ENCODE data around the gene CDHR4. TPM values are rescaled to one million over a fixed set of nuclear protein-coding genes. Genes with fewer than 3 reads are reported as not detected.

Gene CDHR4
- total RNA-seq, 1 experiment from 2014 or later = not detected

GRCh38 chr3:49844464-49845183 lies 45.0 kb upstream of the CDHR4 start:
- CTCF ChIA-PET = no interaction called here
- Histone ChIP-seq H2AFZ (ENCODE audit: low read length) (no peak overlapping the region), H3K79me2 (ENCODE audit: low read length) (no peaks in the 10 kb centered on the region), H4K20me1 (ENCODE audit: low read length) (no peaks in the 10 kb centered on the region), H3K4me3 (ENCODE audit: low read length) (no peak overlapping the region), H3K9ac (ENCODE audit: low read length) (no peak overlapping the region), H3K9me3 (ENCODE audit: low read length) (no peaks in the 10 kb centered on the region), H3K36me3 (ENCODE audit: low read depth, low read length) (peaks cover 39% of the 10 kb centered on the region), H3K4me1 (ENCODE audit: insufficient read depth, low read length) (peaks cover 4% of the 10 kb centered on the region; the same call in 1 of the 2 replicates), H3K4me2 (ENCODE audit: low read length) (no peak overlapping the region), H3K9me2 (replicated peaks; ENCODE audit: low read length) (no peaks in the 10 kb centered on the region), H3F3A (ENCODE audit: low read length, unreplicated experiment) (no peaks in the 10 kb centered on the region), H3K27ac (ENCODE audit: low read length) (no peak overlapping the region), H3K27me3 (ENCODE audit: low read length) (no peaks in the 10 kb centered on the region)
- intact Hi-C loops (cut with micrococcal nuclease) = no loop called here
- peak; percentile 48; the same call in 1 of the 2 replicates for ATAC-seq
- BruUV-seq (replicated peaks) = no TSS peak
- POLR2A ChIA-PET (ENCODE audit: unreplicated experiment) = interaction anchor here (0.6 kb wide), 1 partner anchor 86 kb away, joined by 5 read pairs; no protein-coding TSS in a partner anchor
- DNase-seq = peak; percentile 35
- TF ChIP-seq EZH2 (IDR thresholded peaks at IDR 0.05; ENCODE audit: low read length, unreplicated experiment) (no peak), CTCF (conservative IDR thresholded peaks at IDR 0.05; ENCODE audit: low read depth, low read length) (no peak), EZH2phosphoT487 (IDR thresholded peaks at IDR 0.05; ENCODE audit: borderline replicate concordance, low read length) (no peak)

GRCh38 chr3:49842843-49843517 lies 43.3 kb upstream of the CDHR4 start:
- Histone ChIP-seq H3F3A (ENCODE audit: low read length, unreplicated experiment) (no peaks in the 10 kb centered on the region), H3K27me3 (ENCODE audit: low read length) (no peaks in the 10 kb centered on the region), H3K9ac (ENCODE audit: low read length) (no peak overlapping the region), H3K27ac (ENCODE audit: low read length) (no peak overlapping the region), H3K79me2 (ENCODE audit: low read length) (no peaks in the 10 kb centered on the region), H4K20me1 (ENCODE audit: low read length) (no peaks in the 10 kb centered on the region), H3K9me2 (replicated peaks; ENCODE audit: low read length) (no peaks in the 10 kb centered on the region), H2AFZ (ENCODE audit: low read length) (no peak overlapping the region), H3K9me3 (ENCODE audit: low read length) (no peaks in the 10 kb centered on the region), H3K4me3 (ENCODE audit: low read length) (no peak overlapping the region), H3K4me2 (ENCODE audit: low read length) (no peak overlapping the region), H3K36me3 (ENCODE audit: low read depth, low read length) (peaks cover 46% of the 10 kb centered on the region), H3K4me1 (ENCODE audit: insufficient read depth, low read length) (peaks cover 4% of the 10 kb centered on the region; the same call in 1 of the 2 replicates)
- ATAC-seq (no peak), DNase-seq (no peak)
- ChIA-PET POLR2A (ENCODE audit: unreplicated experiment) (no interaction called here), CTCF (no interaction called here)
- no peak for TF ChIP-seq EZH2 (IDR thresholded peaks at IDR 0.05; ENCODE audit: low read length, unreplicated experiment)
- TF ChIP-seq CTCF (conservative IDR thresholded peaks at IDR 0.05; ENCODE audit: low read depth, low read length) = no peak
- no peak for TF ChIP-seq EZH2phosphoT487 (IDR thresholded peaks at IDR 0.05; ENCODE audit: borderline replicate concordance, low read length)
- intact Hi-C loops (cut with micrococcal nuclease) = no loop called here
- BruUV-seq (replicated peaks) = no TSS peak
